GM23338 (cell line): ENCODE data around the gene NR0B2. TPM values are rescaled to one million over a fixed set of nuclear protein-coding genes. Genes with fewer than 3 reads are reported as not detected.

Experiments
- ATAC-seq: fragments of 200-7000 bp; cut with Tn5 transposase; 3 replicates; pipeline ENCODE4 v1.9.1; 2020
- DNase-seq: peaks from one replicate; pipeline ENCODE4 v3.0.0-alpha.2; 2015; ENCODE audit warnings: low spot score
- H2AFZ ChIP-seq: fragments of 200-600 bp; sonication (generic); 2 replicates; pipeline ENCODE4 v1.8.0; 2016; ENCODE audit warnings: antibody characterized with exemption, mild to moderate bottlenecking, moderate library complexity
- H3F3A ChIP-seq: fragments of 200-600 bp; sonication (generic); replicated peaks from 2 replicates; pipeline ENCODE4 v1.8.0; 2017; ENCODE audit warnings: antibody characterized with exemption, mixed run types, low read depth
- H3K27ac ChIP-seq: fragments of 200-600 bp; sonication (generic); 2 replicates; pipeline ENCODE4 v1.6.1; 2016; ENCODE audit warnings: low read depth
- H3K27me3 ChIP-seq: fragments of 200-600 bp; sonication (generic); 2 replicates; pipeline ENCODE4 v1.8.0; 2016; ENCODE audit warnings: mild to moderate bottlenecking, mixed run types, moderate library complexity; ENCODE audit not compliant: insufficient read depth
- H3K36me3 ChIP-seq: fragments of 200-600 bp; sonication (generic); 2 replicates; pipeline ENCODE4 v1.8.0; 2016; ENCODE audit warnings: mild to moderate bottlenecking; ENCODE audit not compliant: insufficient read depth
- H3K4me1 ChIP-seq: fragments of 200-600 bp; sonication (generic); 2 replicates; pipeline ENCODE4 v1.8.0; 2016; ENCODE audit warnings: mild to moderate bottlenecking, moderate library complexity; ENCODE audit not compliant: insufficient read depth
- H3K4me2 ChIP-seq: fragments of 200-600 bp; sonication (generic); 2 replicates; pipeline ENCODE4 v1.7.1; 2017; ENCODE audit warnings: mixed run types
- H3K4me3 ChIP-seq: fragments of 200-600 bp; sonication (generic); 2 replicates; pipeline ENCODE4 v1.6.1; 2016; ENCODE audit warnings: mixed run types
- H3K79me2 ChIP-seq: fragments of 200-600 bp; sonication (generic); replicated peaks from 2 replicates; pipeline ENCODE4 v1.8.0; 2017; ENCODE audit warnings: mild to moderate bottlenecking; ENCODE audit not compliant: insufficient read depth
- H3K9me2 ChIP-seq: fragments of 200-600 bp; sonication (generic); 2 replicates; pipeline ENCODE4 v1.8.0; 2017; ENCODE audit not compliant: insufficient read depth
- H4K20me1 ChIP-seq: fragments of 200-600 bp; sonication (generic); replicated peaks from 2 replicates; pipeline ENCODE4 v1.8.0; 2017; ENCODE audit warnings: mild to moderate bottlenecking; ENCODE audit not compliant: insufficient read depth
- H3K27ac Mint-ChIP-seq: 2 replicates; pipeline ENCODE4 v1.8.0; 2020; ENCODE audit warnings: inconsistent platforms, mild to moderate bottlenecking, moderate library complexity, mixed read lengths
- H3K27me3 Mint-ChIP-seq: 3 replicates; pipeline ENCODE4 v1.8.0; 2022; ENCODE audit warnings: low read depth, mild to moderate bottlenecking, moderate library complexity, mixed read lengths, inconsistent platforms; ENCODE audit not compliant: insufficient read depth, poor library complexity
- H3K36me3 Mint-ChIP-seq: 3 replicates; pipeline ENCODE4 v1.8.0; 2021; ENCODE audit warnings: low read depth, mild to moderate bottlenecking, inconsistent platforms, moderate library complexity, mixed read lengths
- H3K4me1 Mint-ChIP-seq: 3 replicates; pipeline ENCODE4 v1.8.0; 2020; ENCODE audit warnings: mild to moderate bottlenecking, inconsistent platforms, mixed read lengths
- H3K4me3 Mint-ChIP-seq: 3 replicates; pipeline ENCODE4 v1.8.0; 2021; ENCODE audit warnings: moderate library complexity, mild to moderate bottlenecking, inconsistent platforms, mixed read lengths
- H3K9me3 Mint-ChIP-seq: 3 replicates; pipeline ENCODE4 v1.8.0; 2020; ENCODE audit warnings: moderate library complexity, mild to moderate bottlenecking, inconsistent platforms, mixed read lengths
- EZH2 ChIP-seq: fragments of 200-600 bp; sonication (generic); IDR thresholded peaks from one replicate; pipeline ENCODE4 v1.8.0; 2017; ENCODE audit warnings: antibody characterized with exemption, mild to moderate bottlenecking, low read depth; ENCODE audit not compliant: unreplicated experiment
- EZH2phosphoT487 ChIP-seq: fragments of 200-600 bp; sonication (generic); IDR thresholded peaks from one replicate; pipeline ENCODE4 v1.8.1; 2018; ENCODE audit warnings: antibody characterized with exemption; ENCODE audit not compliant: unreplicated experiment
- NANOG ChIP-seq: IDR thresholded peaks from 2 replicates; pipeline ENCODE4 v1.6.1; 2016; ENCODE audit warnings: antibody characterized with exemption, borderline replicate concordance
- POLR2AphosphoS5 ChIP-seq: IDR thresholded peaks from 2 replicates; pipeline ENCODE4 v1.6.1; 2016; ENCODE audit warnings: antibody characterized with exemption, low read depth
- STAT1 ChIP-seq: IDR thresholded peaks from one replicate; pipeline ENCODE4 v1.6.1; 2016; ENCODE audit warnings: antibody characterized with exemption; ENCODE audit not compliant: unreplicated experiment
- ZNF114 ChIP-seq: fragments of 250-450 bp; sonication (Bioruptor Pico); IDR thresholded peaks from 2 replicates; pipeline ENCODE4 v1.5.0; 2020; ENCODE audit warnings: mild to moderate bottlenecking, moderate library complexity
- ZNF331 ChIP-seq: fragments of 250-450 bp; sonication (Bioruptor Pico); IDR thresholded peaks from 2 replicates; pipeline ENCODE4 v1.5.0; 2020; ENCODE audit warnings: low read depth, mild to moderate bottlenecking, moderate library complexity
- polyA plus RNA-seq: library from polyadenylated mRNA; unstranded; fragments of >200 nt; fragmentation: Nextera tagmentation; extraction: Ambion mirVana; gene quantifications from 2 replicates; pipeline ENCODE4 v1.2.1, GENCODE V29; 2016
- total RNA-seq: library from RNA; depleted of rRNA; stranded (reverse); fragments of >200 nt; shearing (Covaris generic); gene quantifications from 2 replicates; pipeline ENCODE4 v1.2.3, GENCODE V29; 2014
- TF ChIP-seq, protein P1 (sequence below): IDR thresholded peaks from 2 replicates; pipeline ENCODE4 v1.6.1; 2016; ENCODE audit warnings: antibody characterized with exemption
- TF ChIP-seq, protein P2 (sequence below): IDR thresholded peaks from one replicate; pipeline ENCODE4 v1.6.1; 2018; ENCODE audit warnings: antibody characterized with exemption; ENCODE audit not compliant: unreplicated experiment
- TF ChIP-seq, protein P3 (sequence below): fragments of 250-450 bp; sonication (Bioruptor Pico); IDR thresholded peaks from 2 replicates; pipeline ENCODE4 v1.5.0; 2020; ENCODE audit warnings: mild to moderate bottlenecking, moderate library complexity

Gene NR0B2
- total and polyA plus RNA-seq, 2 experiments from 2014 or later = 0.18 TPM; not detected in 1

DNA sequence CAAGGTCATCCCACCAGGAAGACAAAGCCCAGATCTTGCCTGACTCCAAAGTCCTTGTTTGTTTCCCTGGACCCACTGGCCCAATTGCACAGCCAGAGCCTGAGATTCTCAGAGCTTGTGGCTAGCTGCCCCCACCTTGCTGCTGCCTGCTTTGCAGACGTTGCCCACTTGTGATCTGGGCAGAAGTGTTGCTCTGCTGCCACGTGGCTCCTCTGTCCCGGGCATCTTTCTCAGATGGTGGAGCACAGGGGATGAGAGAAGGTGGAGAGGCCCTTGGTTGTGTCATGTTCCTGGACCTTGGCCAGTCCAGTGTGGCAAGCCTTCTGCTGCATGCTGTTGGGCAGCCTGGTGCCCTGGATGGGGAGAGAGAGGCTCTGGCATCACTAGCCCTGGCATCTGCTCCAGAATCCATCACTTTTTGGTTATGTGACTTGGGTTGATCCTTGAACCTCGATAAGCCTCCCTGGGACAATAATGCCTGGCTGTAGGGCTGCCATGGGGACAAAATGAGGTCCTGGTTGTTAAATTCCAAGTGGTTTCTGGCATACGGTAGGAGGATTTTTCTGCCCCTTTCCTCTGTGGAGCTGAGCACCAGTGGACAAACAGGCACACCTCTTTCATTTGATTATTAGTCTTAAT, 1.5 kb upstream of the NR0B2 start:
- Mint-ChIP-seq H3K4me1 (no peaks in the 10 kb centered on the region), H3K27ac (no peak overlapping the region), H3K4me3 (no peak overlapping the region), H3K9me3 (no peaks in the 10 kb centered on the region), H3K36me3 (no peaks in the 10 kb centered on the region; the same call in 2 of the 3 replicates), H3K27me3 (peaks cover 9% of the 10 kb centered on the region)
- H3K4me2 ChIP-seq = no peak overlapping the region
- no peak overlapping the region for H3K27ac ChIP-seq
- ATAC-seq (no peak), DNase-seq (no peak)
- no peak overlapping the region for H2AFZ ChIP-seq
- no peaks in the 10 kb centered on the region for H3K4me1 ChIP-seq
- no peaks in the 10 kb centered on the region for H3K79me2 ChIP-seq
- H3K27me3 ChIP-seq = no peaks in the 10 kb centered on the region
- H3K9me2 ChIP-seq = no peaks in the 10 kb centered on the region
- TF ChIP-seq ZNF331 (CRISPR knock-in tag) (no peak), POLR2AphosphoS5 (no peak), EZH2phosphoT487 (no peak), NANOG (no peak), EZH2 (no peak)
- TF ChIP-seq, protein P1, sequence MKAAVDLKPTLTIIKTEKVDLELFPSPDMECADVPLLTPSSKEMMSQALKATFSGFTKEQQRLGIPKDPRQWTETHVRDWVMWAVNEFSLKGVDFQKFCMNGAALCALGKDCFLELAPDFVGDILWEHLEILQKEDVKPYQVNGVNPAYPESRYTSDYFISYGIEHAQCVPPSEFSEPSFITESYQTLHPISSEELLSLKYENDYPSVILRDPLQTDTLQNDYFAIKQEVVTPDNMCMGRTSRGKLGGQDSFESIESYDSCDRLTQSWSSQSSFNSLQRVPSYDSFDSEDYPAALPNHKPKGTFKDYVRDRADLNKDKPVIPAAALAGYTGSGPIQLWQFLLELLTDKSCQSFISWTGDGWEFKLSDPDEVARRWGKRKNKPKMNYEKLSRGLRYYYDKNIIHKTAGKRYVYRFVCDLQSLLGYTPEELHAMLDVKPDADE = no peak
- H3K36me3 ChIP-seq = no peaks in the 10 kb centered on the region
- no peaks in the 10 kb centered on the region for H3F3A ChIP-seq
- no peaks in the 10 kb centered on the region; the same call in 1 of the 2 replicates for H4K20me1 ChIP-seq
- no peak overlapping the region for H3K4me3 ChIP-seq

DNA sequence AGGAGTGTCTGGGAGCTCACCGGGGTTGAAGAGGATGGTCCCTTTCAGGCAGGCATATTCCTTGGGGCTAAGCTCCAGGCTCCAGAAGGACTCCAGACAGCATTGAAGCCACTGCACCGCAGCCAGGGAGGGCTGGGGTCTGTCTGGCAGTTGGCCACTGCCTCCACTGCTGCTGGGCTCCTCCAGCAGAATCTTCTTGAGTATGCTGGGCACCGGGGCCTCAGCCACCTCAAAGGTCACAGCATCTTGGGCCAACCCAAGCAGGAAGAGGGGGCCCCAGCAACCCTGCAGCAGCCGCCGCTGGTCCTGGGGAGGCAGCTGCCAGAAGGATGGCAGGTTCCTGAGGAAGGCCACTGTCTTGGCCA, 404 bp downstream of the NR0B2 start:
- Histone ChIP-seq H3K4me2 (no peak overlapping the region), H3F3A (no peaks in the 10 kb centered on the region), H3K36me3 (no peaks in the 10 kb centered on the region), H3K27me3 (no peaks in the 10 kb centered on the region), H4K20me1 (no peaks in the 10 kb centered on the region; the same call in 1 of the 2 replicates), H3K4me3 (no peak overlapping the region), H3K9me2 (no peaks in the 10 kb centered on the region), H2AFZ (no peak overlapping the region), H3K27ac (no peak overlapping the region), H3K79me2 (no peaks in the 10 kb centered on the region), H3K4me1 (no peaks in the 10 kb centered on the region)
- no peaks in the 10 kb centered on the region for H3K36me3 Mint-ChIP-seq
- no peaks in the 10 kb centered on the region for H3K9me3 Mint-ChIP-seq
- ATAC-seq (no peak), DNase-seq (no peak)
- no peak overlapping the region for H3K4me3 Mint-ChIP-seq
- peaks cover 8% of the 10 kb centered on the region for H3K27me3 Mint-ChIP-seq
- H3K27ac Mint-ChIP-seq = no peak overlapping the region
- no peaks in the 10 kb centered on the region for H3K4me1 Mint-ChIP-seq
- TF ChIP-seq, protein P1 = no peak
- TF ChIP-seq STAT1 (no peak), ZNF331 (CRISPR knock-in tag) (no peak), ZNF114 (CRISPR knock-in tag) (no peak), POLR2AphosphoS5 (no peak)
- TF ChIP-seq, protein P2, sequence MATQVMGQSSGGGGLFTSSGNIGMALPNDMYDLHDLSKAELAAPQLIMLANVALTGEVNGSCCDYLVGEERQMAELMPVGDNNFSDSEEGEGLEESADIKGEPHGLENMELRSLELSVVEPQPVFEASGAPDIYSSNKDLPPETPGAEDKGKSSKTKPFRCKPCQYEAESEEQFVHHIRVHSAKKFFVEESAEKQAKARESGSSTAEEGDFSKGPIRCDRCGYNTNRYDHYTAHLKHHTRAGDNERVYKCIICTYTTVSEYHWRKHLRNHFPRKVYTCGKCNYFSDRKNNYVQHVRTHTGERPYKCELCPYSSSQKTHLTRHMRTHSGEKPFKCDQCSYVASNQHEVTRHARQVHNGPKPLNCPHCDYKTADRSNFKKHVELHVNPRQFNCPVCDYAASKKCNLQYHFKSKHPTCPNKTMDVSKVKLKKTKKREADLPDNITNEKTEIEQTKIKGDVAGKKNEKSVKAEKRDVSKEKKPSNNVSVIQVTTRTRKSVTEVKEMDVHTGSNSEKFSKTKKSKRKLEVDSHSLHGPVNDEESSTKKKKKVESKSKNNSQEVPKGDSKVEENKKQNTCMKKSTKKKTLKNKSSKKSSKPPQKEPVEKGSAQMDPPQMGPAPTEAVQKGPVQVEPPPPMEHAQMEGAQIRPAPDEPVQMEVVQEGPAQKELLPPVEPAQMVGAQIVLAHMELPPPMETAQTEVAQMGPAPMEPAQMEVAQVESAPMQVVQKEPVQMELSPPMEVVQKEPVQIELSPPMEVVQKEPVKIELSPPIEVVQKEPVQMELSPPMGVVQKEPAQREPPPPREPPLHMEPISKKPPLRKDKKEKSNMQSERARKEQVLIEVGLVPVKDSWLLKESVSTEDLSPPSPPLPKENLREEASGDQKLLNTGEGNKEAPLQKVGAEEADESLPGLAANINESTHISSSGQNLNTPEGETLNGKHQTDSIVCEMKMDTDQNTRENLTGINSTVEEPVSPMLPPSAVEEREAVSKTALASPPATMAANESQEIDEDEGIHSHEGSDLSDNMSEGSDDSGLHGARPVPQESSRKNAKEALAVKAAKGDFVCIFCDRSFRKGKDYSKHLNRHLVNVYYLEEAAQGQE = no peak
- TF ChIP-seq, protein P3, sequence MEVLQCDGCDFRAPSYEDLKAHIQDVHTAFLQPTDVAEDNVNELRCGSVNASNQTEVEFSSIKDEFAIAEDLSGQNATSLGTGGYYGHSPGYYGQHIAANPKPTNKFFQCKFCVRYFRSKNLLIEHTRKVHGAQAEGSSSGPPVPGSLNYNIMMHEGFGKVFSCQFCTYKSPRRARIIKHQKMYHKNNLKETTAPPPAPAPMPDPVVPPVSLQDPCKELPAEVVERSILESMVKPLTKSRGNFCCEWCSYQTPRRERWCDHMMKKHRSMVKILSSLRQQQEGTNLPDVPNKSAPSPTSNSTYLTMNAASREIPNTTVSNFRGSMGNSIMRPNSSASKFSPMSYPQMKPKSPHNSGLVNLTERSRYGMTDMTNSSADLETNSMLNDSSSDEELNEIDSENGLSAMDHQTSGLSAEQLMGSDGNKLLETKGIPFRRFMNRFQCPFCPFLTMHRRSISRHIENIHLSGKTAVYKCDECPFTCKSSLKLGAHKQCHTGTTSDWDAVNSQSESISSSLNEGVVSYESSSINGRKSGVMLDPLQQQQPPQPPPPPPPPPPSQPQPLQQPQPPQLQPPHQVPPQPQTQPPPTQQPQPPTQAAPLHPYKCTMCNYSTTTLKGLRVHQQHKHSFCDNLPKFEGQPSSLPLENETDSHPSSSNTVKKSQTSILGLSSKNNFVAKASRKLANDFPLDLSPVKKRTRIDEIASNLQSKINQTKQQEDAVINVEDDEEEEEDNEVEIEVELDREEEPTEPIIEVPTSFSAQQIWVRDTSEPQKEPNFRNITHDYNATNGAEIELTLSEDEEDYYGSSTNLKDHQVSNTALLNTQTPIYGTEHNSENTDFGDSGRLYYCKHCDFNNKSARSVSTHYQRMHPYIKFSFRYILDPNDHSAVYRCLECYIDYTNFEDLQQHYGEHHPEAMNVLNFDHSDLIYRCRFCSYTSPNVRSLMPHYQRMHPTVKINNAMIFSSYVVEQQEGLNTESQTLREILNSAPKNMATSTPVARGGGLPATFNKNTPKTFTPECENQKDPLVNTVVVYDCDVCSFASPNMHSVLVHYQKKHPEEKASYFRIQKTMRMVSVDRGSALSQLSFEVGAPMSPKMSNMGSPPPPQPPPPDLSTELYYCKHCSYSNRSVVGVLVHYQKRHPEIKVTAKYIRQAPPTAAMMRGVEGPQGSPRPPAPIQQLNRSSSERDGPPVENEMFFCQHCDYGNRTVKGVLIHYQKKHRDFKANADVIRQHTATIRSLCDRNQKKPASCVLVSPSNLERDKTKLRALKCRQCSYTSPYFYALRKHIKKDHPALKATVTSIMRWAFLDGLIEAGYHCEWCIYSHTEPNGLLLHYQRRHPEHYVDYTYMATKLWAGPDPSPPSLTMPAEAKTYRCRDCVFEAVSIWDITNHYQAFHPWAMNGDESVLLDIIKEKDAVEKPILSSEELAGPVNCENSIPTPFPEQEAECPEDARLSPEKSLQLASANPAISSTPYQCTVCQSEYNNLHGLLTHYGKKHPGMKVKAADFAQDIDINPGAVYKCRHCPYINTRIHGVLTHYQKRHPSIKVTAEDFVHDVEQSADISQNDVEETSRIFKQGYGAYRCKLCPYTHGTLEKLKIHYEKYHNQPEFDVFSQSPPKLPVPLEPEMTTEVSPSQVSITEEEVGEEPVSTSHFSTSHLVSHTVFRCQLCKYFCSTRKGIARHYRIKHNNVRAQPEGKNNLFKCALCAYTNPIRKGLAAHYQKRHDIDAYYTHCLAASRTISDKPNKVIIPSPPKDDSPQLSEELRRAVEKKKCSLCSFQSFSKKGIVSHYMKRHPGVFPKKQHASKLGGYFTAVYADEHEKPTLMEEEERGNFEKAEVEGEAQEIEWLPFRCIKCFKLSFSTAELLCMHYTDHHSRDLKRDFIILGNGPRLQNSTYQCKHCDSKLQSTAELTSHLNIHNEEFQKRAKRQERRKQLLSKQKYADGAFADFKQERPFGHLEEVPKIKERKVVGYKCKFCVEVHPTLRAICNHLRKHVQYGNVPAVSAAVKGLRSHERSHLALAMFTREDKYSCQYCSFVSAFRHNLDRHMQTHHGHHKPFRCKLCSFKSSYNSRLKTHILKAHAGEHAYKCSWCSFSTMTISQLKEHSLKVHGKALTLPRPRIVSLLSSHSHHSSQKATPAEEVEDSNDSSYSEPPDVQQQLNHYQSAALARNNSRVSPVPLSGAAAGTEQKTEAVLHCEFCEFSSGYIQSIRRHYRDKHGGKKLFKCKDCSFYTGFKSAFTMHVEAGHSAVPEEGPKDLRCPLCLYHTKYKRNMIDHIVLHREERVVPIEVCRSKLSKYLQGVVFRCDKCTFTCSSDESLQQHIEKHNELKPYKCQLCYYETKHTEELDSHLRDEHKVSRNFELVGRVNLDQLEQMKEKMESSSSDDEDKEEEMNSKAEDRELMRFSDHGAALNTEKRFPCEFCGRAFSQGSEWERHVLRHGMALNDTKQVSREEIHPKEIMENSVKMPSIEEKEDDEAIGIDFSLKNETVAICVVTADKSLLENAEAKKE (CRISPR knock-in tag) = no peak
